ENCODE results near the gene RABGAP1L.

- TF ChIP-seq BCL3 (IDR thresholded peaks at IDR 0.05; ENCODE audit: borderline replicate concordance, insufficient read depth, low read depth, low read length, poor library complexity, severe bottlenecking), result no peak
- no peak for TF ChIP-seq YY1 (IDR thresholded peaks at IDR 0.05; ENCODE audit: low read depth, low read length)
- no peak for TF ChIP-seq CTCF (IDR thresholded peaks at IDR 0.05 in 2 of 3, conservative IDR thresholded peaks at IDR 0.05 in 1 of 3; ENCODE audit: control insufficient read depth in 2 of 3, extremely low read depth in 1 of 3, insufficient read depth in 1 of 3, low read depth in 3 of 3, low read length in 3 of 3)
- TF ChIP-seq E2F8 (IDR thresholded peaks at IDR 0.05; ENCODE audit: low read depth, partially characterized antibody), result no peak
- TF ChIP-seq POLR2A (IDR thresholded peaks at IDR 0.05; ENCODE audit: low read depth, low read length), result no peak
- TF ChIP-seq POLR2AphosphoS5 (IDR thresholded peaks at IDR 0.05; ENCODE audit: low read length), result no peak
- TF ChIP-seq NR2C2 (IDR thresholded peaks at IDR 0.05; ENCODE audit: borderline replicate concordance, control insufficient read depth, insufficient read length, low read depth), result no peak
- TF ChIP-seq CREB1 (IDR thresholded peaks at IDR 0.05; ENCODE audit: low read depth), result no peak
- no peak for TF ChIP-seq PAX5 (IDR thresholded peaks at IDR 0.05; ENCODE audit: borderline replicate concordance, low read depth, low read length)
- no peak for TF ChIP-seq USF2 (IDR thresholded peaks at IDR 0.05; ENCODE audit: borderline replicate concordance, low read depth, low read length)
Observed at GRCh38 chr1:174191349-174191862, 32.1 kb downstream of the RABGAP1L start.

Data from GM12878 (cell line).